Renal cortex interstitium (tissue), 11 donors: ENCODE data around the gene RHBDD3. TPM values are rescaled to one million over a fixed set of nuclear protein-coding genes. Genes with fewer than 3 reads are reported as not detected.
"Not testable (repeated sequence)": the region's sequence is repeated elsewhere in the genome, so short reads cannot be mapped to it uniquely, and the experiment has no call there.

Source experiments
- DNase-seq, 11 donors: peaks; one replicate each; pipeline ENCODE4 v3.0.0-alpha.2; 2013; ENCODE audit warnings: low read depth in 9 of 11, low spot score in 4 of 11; ENCODE audit errors: extremely low read depth in 1 of 11
- polyA plus RNA-seq, 3 donors: library from polyadenylated mRNA; unstranded; fragments of 120-200 nt; gene quantifications; one replicate each; pipeline ENCODE4 v1.2.1, GENCODE V29; 2013; ENCODE audit not compliant: insufficient read length in 3 of 3

Gene RHBDD3
- polyA plus RNA-seq, 3 donors = 21.4 to 35.0 (median 32.4) TPM

- DNase-seq = no peak
Measured at GRCh38 chr22:29231971-29232959, 35.5 kb downstream of the RHBDD3 start.

- no peak for DNase-seq
Measured at GRCh38 chr22:29230972-29231875, 36.6 kb downstream of the RHBDD3 start.

GRCh38 chr22:29226351-29226981, 41.3 kb downstream of the RHBDD3 start:
- no peak for DNase-seq

- DNase-seq = no peak
Measured at GRCh38 chr22:29225422-29226090, 42.2 kb downstream of the RHBDD3 start.

- no peak for DNase-seq
Measured at GRCh38 chr22:29224859-29225410, 42.8 kb downstream of the RHBDD3 start.

- DNase-seq = no peak
Measured at GRCh38 chr22:29224121-29224858, 43.5 kb downstream of the RHBDD3 start.

GRCh38 chr22:29219881-29220670, 47.7 kb downstream of the RHBDD3 start:
- DNase-seq = no peak

GRCh38 chr22:29219409-29219782, 48.4 kb downstream of the RHBDD3 start:
- DNase-seq = not testable (repeated sequence)

GRCh38 chr22:29218758-29219408, 48.9 kb downstream of the RHBDD3 start:
- no peak for DNase-seq

- no peak for DNase-seq
Measured at GRCh38 chr22:29217827-29218757, 49.7 kb downstream of the RHBDD3 start.

- DNase-seq = no peak
Measured at GRCh38 chr22:29216873-29217666, 50.7 kb downstream of the RHBDD3 start.

GRCh38 chr22:29216011-29216872, 51.5 kb downstream of the RHBDD3 start:
- no peak for DNase-seq

GRCh38 chr22:29215012-29215860, 52.5 kb downstream of the RHBDD3 start:
- no peak for DNase-seq
